Mucosa of rectum (tissue), 2 donors: ENCODE results near the gene TXNRD2.

Experiments used
- H3K27ac ChIP-seq, 2 donors: one replicate each; pipeline ENCODE4 v1.7.0; 2013; ENCODE audit warnings: inconsistent platforms in 2 of 2, low read depth in 2 of 2, low read length in 2 of 2
- H3K27me3 ChIP-seq, 2 donors: one replicate each; pipeline ENCODE4 v1.7.0; 2013; ENCODE audit warnings: low read length in 2 of 2; ENCODE audit not compliant: control insufficient read depth in 2 of 2, insufficient read depth in 2 of 2
- H3K36me3 ChIP-seq, 2 donors: one replicate each; pipeline ENCODE4 v1.7.0; 2013; ENCODE audit warnings: low read length in 2 of 2; ENCODE audit not compliant: control insufficient read depth in 2 of 2, insufficient read depth in 2 of 2
- H3K4me1 ChIP-seq, 2 donors: one replicate each; pipeline ENCODE4 v1.7.0; 2013; ENCODE audit warnings: low read length in 2 of 2, mild to moderate bottlenecking in 1 of 2; ENCODE audit not compliant: control insufficient read depth in 2 of 2, insufficient read depth in 2 of 2
- H3K4me3 ChIP-seq, 2 donors: one replicate each; pipeline ENCODE4 v1.7.0; 2013; ENCODE audit warnings: low read length in 2 of 2
- H3K9ac ChIP-seq, 2 donors: one replicate each; pipeline ENCODE4 v1.7.0; 2013; ENCODE audit warnings: low read length in 2 of 2, low read depth in 1 of 2, mild to moderate bottlenecking in 1 of 2
- H3K9me3 ChIP-seq, 2 donors: one replicate each; pipeline ENCODE4 v1.7.0; 2013; ENCODE audit warnings: low read length in 2 of 2; ENCODE audit not compliant: control insufficient read depth in 2 of 2
- donor health status: healthy.
- donor health status: Normal muscosa, but diverticular disease.

The TXNRD2 gene

DNA sequence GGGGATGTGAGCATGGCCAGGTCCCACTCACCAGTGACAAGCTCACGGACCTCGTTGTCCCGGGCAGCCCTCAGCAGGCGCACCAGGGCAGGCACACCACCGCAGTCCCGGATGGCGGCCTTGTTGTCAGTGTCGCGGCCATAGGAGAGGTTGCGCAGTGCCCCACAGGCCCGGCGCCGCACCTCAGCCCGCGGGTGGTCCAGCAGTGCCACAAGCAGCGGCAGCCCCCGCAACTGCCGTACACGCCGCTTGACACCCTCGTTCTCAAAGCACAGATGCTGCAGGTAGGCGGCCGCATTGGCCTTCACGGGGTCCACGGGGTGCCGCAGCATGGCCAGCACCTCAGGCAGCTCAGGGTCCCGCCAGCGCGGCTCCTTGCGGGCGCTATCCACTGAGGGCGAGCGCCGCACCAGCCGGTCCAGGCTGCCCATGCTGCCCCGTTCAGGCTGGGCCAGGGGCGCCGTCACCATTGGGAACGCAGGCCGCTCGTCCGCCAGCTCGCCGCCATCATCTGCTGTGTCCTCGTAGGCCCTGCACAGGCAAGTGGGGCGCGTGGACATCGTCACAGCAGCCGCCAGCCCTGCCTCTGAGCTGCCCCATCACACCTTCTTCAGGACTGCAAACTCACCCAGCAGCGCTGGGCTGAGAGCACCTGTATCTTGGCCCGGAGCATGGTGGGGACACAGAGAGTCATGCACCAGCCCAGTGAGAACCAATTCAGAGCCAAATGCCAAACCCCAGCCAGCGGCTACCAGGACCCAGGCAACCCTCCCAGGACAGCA lies 38.3 kb upstream of the TXNRD2 start:
- Histone ChIP-seq H3K9me3 (no peaks in the 10 kb centered on the region), H3K27me3 (no peaks in the 10 kb centered on the region), H3K27ac (no peak overlapping the region), H3K4me1 (no peaks in the 10 kb centered on the region), H3K9ac (no peak overlapping the region), H3K4me3 (no peak overlapping the region), H3K36me3 (no peaks in the 10 kb centered on the region)

DNA sequence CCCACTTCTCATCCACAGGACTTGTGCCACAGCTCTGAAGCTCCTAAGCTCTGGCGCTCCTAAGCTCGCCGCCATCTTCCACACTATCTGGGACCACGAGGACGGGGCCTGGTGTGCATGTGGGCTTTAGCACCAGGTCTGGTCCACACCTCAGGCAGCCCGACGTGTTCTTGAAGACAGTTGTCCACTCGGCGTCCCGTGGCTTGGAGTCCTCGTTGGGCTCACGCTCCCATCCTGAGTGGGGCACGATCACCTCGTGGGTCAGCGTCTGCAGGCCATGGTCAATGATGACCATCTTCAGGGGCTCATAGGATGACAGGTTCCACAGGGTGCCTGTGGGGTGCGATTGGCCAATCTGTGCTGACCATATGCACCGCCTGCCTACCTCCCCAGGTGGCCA lies 37.1 kb upstream of the TXNRD2 start:
- Histone ChIP-seq H3K27ac (no peak overlapping the region), H3K36me3 (no peaks in the 10 kb centered on the region), H3K9ac (no peak overlapping the region), H3K9me3 (no peaks in the 10 kb centered on the region), H3K4me3 (no peak overlapping the region), H3K4me1 (no peaks in the 10 kb centered on the region), H3K27me3 (no peaks in the 10 kb centered on the region)

DNA sequence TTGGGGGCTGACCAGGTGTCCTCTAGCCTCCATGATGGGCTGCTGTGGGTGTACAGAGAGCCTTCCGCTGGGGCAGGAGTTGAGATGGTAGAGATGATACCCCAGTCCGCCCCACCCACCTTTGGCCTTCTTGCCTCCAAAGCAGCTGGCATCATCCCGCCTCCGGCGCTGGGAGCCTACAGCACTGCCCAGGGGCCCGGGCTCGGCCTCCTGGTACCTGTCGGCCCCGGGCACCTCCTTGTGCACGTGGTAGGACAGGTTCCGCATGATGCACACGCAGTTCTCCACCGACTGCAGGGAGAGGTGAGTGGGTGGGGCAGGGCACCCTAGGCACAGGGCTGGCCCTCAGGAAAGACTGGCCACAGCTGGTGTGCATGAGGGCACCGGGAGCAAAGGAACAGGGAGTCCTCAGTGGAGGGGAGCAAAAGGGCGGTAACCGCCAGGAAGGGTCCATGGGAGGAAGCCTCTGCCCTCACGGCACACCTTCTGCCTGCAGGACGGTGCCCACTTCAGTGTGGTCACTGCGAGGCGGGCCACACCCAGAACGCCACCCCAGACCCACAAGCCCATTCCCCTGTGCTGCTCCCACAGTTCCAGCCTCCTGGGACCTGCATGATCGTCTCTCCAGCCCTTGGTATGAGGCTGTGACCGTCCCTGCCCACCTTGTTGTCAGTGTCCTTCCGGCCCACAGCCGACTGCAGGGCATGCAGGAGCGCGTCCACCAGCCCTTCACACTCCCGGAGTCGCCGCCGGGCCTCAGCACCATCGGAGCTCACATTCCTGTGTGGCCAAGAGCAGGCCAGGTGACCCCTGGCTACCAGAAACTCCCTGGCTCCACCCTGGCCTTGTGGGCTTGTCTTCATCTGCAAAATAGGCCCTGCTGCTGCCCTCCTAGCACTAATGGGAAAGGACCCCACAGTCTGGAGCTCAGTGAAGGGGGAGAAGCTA lies 36.0 kb upstream of the TXNRD2 start:
- Histone ChIP-seq H3K4me3 (no peak overlapping the region), H3K27me3 (no peaks in the 10 kb centered on the region), H3K9me3 (no peaks in the 10 kb centered on the region), H3K27ac (no peak overlapping the region), H3K9ac (no peak overlapping the region), H3K36me3 (no peaks in the 10 kb centered on the region), H3K4me1 (no peaks in the 10 kb centered on the region)

DNA sequence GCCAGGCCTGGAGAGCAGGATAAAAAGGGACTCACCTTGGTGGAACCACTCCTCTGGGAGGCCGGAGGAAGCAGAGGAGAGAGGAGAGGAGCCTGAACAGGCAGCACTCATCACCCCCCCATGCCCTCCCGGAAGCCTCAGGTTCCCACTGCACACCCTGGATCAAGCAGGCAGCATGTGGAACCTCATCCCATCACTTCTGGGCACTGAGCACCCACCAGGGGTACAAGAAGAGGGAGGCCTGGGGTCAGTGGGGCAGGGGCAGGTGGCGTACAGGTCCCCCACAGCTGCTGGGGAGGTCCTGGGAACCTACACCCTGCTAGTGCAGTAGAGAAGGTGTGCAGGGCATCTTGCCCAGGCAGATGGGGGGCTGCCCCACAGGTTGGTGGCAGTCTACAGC lies 35.1 kb upstream of the TXNRD2 start:
- Histone ChIP-seq H3K36me3 (no peaks in the 10 kb centered on the region), H3K9ac (no peak overlapping the region), H3K27me3 (no peaks in the 10 kb centered on the region)

DNA sequence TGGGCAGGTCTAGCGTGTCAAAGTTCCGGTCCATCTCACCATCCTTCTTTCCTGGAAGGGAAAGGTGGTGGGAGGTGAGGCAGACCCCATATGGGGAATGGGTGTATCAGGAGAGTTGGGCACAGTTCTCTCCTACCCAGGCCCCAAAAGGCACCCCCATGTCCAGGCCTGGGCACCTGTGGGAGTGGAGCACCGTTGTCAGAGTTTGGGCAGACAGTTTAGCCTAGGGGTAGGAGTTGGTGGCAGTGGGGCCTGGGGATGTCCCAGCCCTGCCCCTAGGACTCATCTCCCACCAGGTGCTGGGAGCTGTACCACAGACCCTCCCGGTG lies 34.1 kb upstream of the TXNRD2 start:
- Histone ChIP-seq H3K27ac (no peak overlapping the region), H3K4me3 (no peak overlapping the region)

More for the DNA sequence above, 35.1 kb upstream of the TXNRD2 start:
- Histone ChIP-seq H3K27ac (no peak overlapping the region), H3K4me3 (no peak overlapping the region), H3K4me1 (no peaks in the 10 kb centered on the region), H3K9me3 (no peaks in the 10 kb centered on the region)

DNA sequence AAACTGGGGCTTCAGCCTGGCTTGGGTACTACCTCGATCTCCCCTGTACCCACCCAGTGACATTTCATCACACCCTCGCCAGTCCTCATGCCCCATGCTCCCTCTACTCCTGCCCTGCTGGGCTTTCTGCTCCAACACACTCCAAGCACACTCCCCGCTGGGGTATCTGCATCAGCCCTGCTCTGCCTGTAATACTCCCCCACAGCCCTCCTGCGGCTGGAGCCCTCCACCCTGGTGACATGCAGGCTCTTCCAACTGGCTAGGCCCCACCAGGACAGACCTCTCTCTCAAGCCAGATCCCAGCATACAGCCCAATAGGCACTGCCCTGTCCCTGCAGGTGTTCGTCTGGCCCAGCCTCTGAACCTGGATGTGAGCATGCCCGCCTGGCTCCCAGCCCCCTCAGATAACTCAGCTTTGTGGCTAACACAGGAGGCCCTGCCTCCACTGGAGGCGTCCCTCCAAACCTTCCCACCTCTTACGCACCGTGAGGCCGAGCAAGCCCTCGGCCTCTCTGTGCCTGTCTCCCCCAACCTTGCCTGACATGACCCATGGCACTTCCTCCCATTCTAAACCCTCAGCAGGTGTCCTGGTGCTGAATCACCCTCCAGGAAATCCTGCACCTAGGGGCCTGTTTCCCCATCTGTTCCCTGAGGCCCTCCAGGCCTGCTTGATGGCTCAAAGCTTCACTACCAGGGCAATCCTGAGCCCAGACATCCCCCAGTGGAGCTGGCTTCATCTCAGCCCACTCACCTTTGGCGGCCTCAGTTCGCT lies 33.5 kb upstream of the TXNRD2 start:
- H3K9ac ChIP-seq, result no peak overlapping the region
- H3K27ac ChIP-seq, result no peak overlapping the region
- H3K9me3 ChIP-seq, result no peaks in the 10 kb centered on the region
- H3K27me3 ChIP-seq, result no peaks in the 10 kb centered on the region
- H3K4me3 ChIP-seq, result no peak overlapping the region
- H3K36me3 ChIP-seq, result no peaks in the 10 kb centered on the region
- peaks cover 0 to 3% of the 10 kb centered on the region in 2 donors for H3K4me1 ChIP-seq

More for the DNA sequence above, 34.1 kb upstream of the TXNRD2 start:
- no peaks in the 10 kb centered on the region for H3K36me3 ChIP-seq
- H3K9me3 ChIP-seq, result no peaks in the 10 kb centered on the region
- H3K9ac ChIP-seq, result no peak overlapping the region
- no peaks in the 10 kb centered on the region for H3K27me3 ChIP-seq
- peaks cover 0 to 1% of the 10 kb centered on the region in 2 donors for H3K4me1 ChIP-seq

DNA sequence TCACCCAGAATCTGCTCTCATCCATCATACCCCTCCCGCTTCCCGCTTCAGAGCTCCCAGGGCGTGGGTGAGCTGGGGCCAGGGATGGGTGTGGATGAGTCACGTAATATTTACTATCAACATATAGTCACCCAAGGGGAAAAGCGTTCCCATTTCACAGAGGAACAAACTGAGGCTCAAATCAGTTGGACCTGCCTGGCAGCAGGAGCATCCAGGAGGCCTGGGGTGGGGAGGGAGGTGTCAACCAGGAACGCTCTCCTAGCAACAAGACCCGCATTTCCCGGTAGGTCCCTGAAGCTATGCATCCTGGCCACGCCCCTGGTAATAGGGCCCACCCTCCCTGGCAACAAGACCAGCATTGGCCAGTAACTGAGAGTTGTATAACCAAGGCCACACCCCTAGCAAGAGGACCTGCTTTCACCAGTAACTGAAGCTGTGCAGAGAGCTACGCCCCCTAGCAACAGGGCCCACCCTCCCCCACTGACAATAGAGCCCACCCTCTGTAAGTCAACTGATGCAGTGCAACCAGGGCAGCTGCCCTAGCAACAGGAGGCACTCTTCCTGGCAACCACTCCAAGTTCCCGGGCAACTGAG lies 32.7 kb upstream of the TXNRD2 start:
- no peaks in the 10 kb centered on the region for H3K9me3 ChIP-seq
- no peaks in the 10 kb centered on the region for H3K27me3 ChIP-seq
- no peak overlapping the region for H3K27ac ChIP-seq
- H3K4me3 ChIP-seq, result no peak overlapping the region
- H3K4me1 ChIP-seq, result peaks cover 0 to 3% of the 10 kb centered on the region in 2 donors
- H3K36me3 ChIP-seq, result peaks cover 0 to under 1% of the 10 kb centered on the region in 2 donors
- no peak overlapping the region for H3K9ac ChIP-seq

DNA sequence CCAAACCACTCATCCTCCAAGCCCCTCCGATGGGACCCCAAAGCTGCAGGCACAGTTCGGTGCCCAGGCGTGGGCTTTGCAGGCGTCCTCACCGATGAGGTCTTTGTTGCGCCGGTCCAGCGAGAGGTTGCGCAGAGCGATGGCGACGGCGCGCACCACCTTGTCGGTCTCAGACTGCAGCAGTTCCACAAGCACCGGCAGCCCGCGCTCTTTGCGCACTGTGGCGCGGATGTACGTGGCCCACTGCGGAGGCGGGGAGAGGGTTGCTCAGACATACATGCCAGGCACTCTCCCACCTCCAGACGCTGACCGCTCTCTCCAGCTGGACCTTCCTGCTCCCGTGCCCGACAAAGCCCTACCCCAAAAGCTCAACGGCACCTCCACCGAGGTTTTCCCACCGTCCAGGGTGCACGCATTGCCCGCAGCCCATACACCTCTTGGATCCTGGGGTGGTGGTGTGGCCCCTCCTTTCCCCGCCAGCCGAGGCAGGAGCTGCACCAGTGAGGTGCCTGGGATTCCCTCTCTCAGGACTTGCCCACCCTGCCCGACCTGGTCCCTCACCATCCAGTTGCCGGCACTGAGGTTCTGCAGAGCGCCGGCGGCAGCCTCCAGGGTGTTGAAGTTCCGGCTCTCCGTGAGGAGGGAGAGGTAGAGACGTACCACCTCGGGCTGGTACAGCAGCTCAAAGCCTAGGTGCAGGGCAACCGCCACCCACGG lies 32.1 kb upstream of the TXNRD2 start:
- no peak overlapping the region for H3K4me3 ChIP-seq
- H3K27ac ChIP-seq, result no peak overlapping the region
- H3K9me3 ChIP-seq, result no peaks in the 10 kb centered on the region
- H3K36me3 ChIP-seq, result peaks cover 2 to 3% of the 10 kb centered on the region in 2 donors
- no peak overlapping the region for H3K9ac ChIP-seq
- H3K27me3 ChIP-seq, result no peaks in the 10 kb centered on the region
- peaks cover 0 to 3% of the 10 kb centered on the region in 2 donors for H3K4me1 ChIP-seq
